Subcutaneous adipose tissue (tissue), 4 donors: ENCODE data around the gene PYDC1. TPM values are rescaled to one million over a fixed set of nuclear protein-coding genes. Genes with fewer than 3 reads are reported as not detected.

Source experiments
- CTCF ChIP-seq: fragments of 450-650 bp; IDR thresholded peaks from one replicate; pipeline ENCODE4 v1.5.1; 2016; ENCODE audit warnings: low read depth, mild to moderate bottlenecking, control low read depth, antibody characterized with exemption, moderate library complexity
- total RNA-seq, 4 donors: library from RNA; depleted of rRNA; stranded (reverse); fragments of >200 nt; gene quantifications; one replicate each; pipeline ENCODE4 v1.1.0, GENCODE V29; 2016

PYDC1 gene
- total RNA-seq, 4 donors from 2014 or later, result not detected

GRCh38 chr16:31253642-31254045 lies 36.7 kb upstream of the PYDC1 start:
- no peak for TF ChIP-seq CTCF

- TF ChIP-seq CTCF, result no peak
Measured at GRCh38 chr16:31251435-31251834, 34.5 kb upstream of the PYDC1 start.

DNA sequence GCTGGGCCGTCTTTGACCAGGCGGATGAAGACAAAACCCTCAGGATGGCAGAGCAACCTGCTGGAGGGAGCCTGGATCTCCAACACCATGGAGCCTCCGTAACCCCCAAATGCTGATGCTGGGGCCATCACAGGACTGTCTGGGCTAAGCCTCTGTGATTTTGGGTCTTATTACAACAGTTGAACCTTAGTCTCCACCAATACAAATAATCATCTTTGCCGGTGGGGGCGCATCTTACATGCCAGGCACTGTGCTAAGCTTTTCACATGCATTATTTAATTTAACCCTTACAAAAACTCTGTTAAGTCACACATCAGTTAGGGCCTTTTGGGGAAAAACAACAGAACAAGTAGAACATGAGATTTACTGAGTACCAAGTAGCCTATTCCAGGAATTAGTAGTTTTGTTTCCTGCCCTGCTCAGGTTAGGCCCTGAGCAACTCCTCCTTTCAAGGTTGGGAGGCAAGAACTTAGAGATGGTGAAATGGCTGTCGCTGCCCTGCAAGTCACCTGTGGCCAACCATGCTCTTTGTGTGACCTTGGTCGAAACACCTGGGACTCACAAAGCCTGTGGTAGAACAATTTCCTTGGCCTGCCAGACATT lies 33.9 kb upstream of the PYDC1 start:
- TF ChIP-seq CTCF, result no peak

GRCh38 chr16:31248344-31248743 lies 31.4 kb upstream of the PYDC1 start:
- no peak for TF ChIP-seq CTCF

DNA sequence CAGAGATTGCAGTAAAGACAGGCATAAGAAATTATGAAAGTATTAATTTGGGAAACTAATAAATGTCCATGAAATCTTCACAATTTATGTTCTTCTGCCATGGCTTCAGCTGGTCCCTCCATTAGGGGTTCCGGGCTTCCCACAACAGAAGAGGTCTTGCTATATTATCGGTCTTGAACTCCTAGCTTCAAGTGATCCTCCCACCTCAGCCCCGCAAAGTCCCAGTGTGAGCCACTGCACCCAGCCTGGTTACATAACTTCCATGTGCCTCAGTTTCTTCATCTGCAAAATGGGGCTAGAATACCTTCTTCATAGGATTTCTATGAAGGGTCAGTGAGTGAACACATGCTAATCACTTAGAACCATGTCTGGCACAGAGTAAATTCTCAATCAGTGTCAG lies 29.4 kb upstream of the PYDC1 start:
- TF ChIP-seq CTCF, result no peak

- TF ChIP-seq CTCF, result no peak
Measured at GRCh38 chr16:31243734-31244670, 27.1 kb upstream of the PYDC1 start.

GRCh38 chr16:31242206-31242605 lies 25.3 kb upstream of the PYDC1 start:
- TF ChIP-seq CTCF, result no peak
